Heart right ventricle (tissue), 16 donors: ENCODE data around the gene PIGN. TPM values are rescaled to one million over a fixed set of nuclear protein-coding genes. Genes with fewer than 3 reads are reported as not detected.

Experiments
- ATAC-seq, 8 donors: fragments of 200-7000 bp; cut with Tn5 transposase; one replicate each; pipeline ENCODE4 v1.9.1; 2020; ENCODE audit warnings: mild to moderate bottlenecking in 8 of 8, moderate library complexity in 8 of 8, moderate number of reproducible peaks in 1 of 8
- DNase-seq, 2 donors: peaks; one replicate each; pipeline ENCODE4 v3.0.0-alpha.2; 2020
- H3K27ac ChIP-seq, 10 donors: fragments of 200-600 bp; sonication (generic) in 2 of 10; one replicate each; pipeline versions ENCODE4 v1.5.0 to v1.8.0; 2020 to 2022; ENCODE audit warnings: mild to moderate bottlenecking in 3 of 10
- H3K27me3 ChIP-seq, 7 donors: fragments of 200-600 bp; one replicate each; pipeline ENCODE4 v1.8.0; 2021 to 2022; ENCODE audit warnings: mild to moderate bottlenecking in 2 of 7
- H3K36me3 ChIP-seq, 9 donors: fragments of 200-600 bp; sonication (generic) in 1 of 9; one replicate each; pipeline versions ENCODE4 v1.5.0 to v1.8.0; 2020 to 2022; ENCODE audit warnings: mild to moderate bottlenecking in 2 of 9
- H3K4me1 ChIP-seq, 9 donors: fragments of 200-600 bp; sonication (generic) in 1 of 9; one replicate each; pipeline versions ENCODE4 v1.5.0 to v1.8.0; 2020 to 2022; ENCODE audit warnings: mild to moderate bottlenecking in 4 of 9
- H3K4me3 ChIP-seq, 10 donors: fragments of 200-600 bp; sonication (generic) in 2 of 10; one replicate each; pipeline versions ENCODE4 v1.5.0 to v1.8.0; 2020 to 2022; ENCODE audit warnings: mild to moderate bottlenecking in 7 of 10, moderate library complexity in 2 of 10
- H3K9me3 ChIP-seq, 11 donors: fragments of 200-600 bp in 10 of 11; sonication (generic) in 2 of 11; one replicate each; pipeline versions ENCODE4 v1.5.0 to v1.8.0; 2013 to 2022; ENCODE audit warnings: mild to moderate bottlenecking in 2 of 11, control low read depth in 1 of 11, moderate library complexity in 1 of 11
- WGBS, 2 donors: extraction: QIAGEN DNeasy Blood & Tissue Kit; methylation state at CpG; one replicate each; pipeline ENCODE4 v1.1.7; 2013; ENCODE audit warnings: inconsistent platforms in 1 of 2; 5-methylcytosine and 5-hydroxymethylcytosine counted together
- intact Hi-C, 10 donors: fragments of 100-400 bp; cut with DNase I; formaldehyde crosslinking; loops; one replicate each; pipeline versions ENCODE4 v1.11.1 to v1.14.2; 2022
- polyA plus RNA-seq, 2 donors: library from polyadenylated mRNA; stranded (reverse); fragments of 200-250 nt; gene quantifications; one replicate each; pipeline ENCODE4 v1.2.3, GENCODE V29; 2013
- total RNA-seq, 10 donors: library from RNA; stranded (reverse); fragmentation: NEBNext Ultra II Directional in 3 of 10; extraction: Animal tissue kit (Norgen Biotek cat#: 25700) in 3 of 10; gene quantifications; one replicate each; pipeline versions ENCODE4 v1.2.1 to v1.2.4, GENCODE V29; 2021 to 2023
- TF ChIP-seq, protein P1 (sequence below), 9 donors: fragments of 200-600 bp; sonication (generic) in 2 of 9; IDR thresholded peaks; one replicate each; pipeline versions ENCODE4 v1.5.0 to v1.8.0; 2021 to 2022; ENCODE audit warnings: antibody characterized with exemption in 9 of 9, mild to moderate bottlenecking in 5 of 9, moderate library complexity in 1 of 9
- donor health status: Arrhythmogenic right ventricular cardiomyopathy.
- donor health status: ischemic (EF 13 %, LVEDD 7.1; RV severe dilation, severe dysfunction).
- donor health status: healthy with polysubstance abuse.
- donor health status: DM: no; HTN: yes; CAD: no.
- donor health status: DM: no; HTN: no; CAD: no.
- donor health status: ischemic (EF 25% LVEDD 6.9; RV normal size, moderate dysfunction).
- donor health status: ischemic (EF 25% LVEDD 5.7; RV mildly dilated, moderate dysfunction).
- donor health status: healthy.
- donor health status: DM: yes; HTN: yes; CAD: no.
- donor health status: Ischemic cardiomyopathy.
- donor health status: ischemic (EF 35%, LVEDD 5.7; RV mildly dilated, moderate dysfunction).
- donor health status: nonischemic (EF 11% LVEDD 7.7; RV severe dilation, severe dysfunction).
- donor health status: DM: yes; HTN: yes; CAD: no.
- donor health status: PGD.
- donor health status: ischemic (EF 29% LVEDD 5.4; RV normal size, mild dysfunction).
- donor health status: nonischemic (EF 23%, LVEDD 6.1; RV moderate dilation, normal function).

The PIGN gene
- total and polyA plus RNA-seq, 12 donors: 4.4 to 31.6 (median 19.7) TPM

DNA sequence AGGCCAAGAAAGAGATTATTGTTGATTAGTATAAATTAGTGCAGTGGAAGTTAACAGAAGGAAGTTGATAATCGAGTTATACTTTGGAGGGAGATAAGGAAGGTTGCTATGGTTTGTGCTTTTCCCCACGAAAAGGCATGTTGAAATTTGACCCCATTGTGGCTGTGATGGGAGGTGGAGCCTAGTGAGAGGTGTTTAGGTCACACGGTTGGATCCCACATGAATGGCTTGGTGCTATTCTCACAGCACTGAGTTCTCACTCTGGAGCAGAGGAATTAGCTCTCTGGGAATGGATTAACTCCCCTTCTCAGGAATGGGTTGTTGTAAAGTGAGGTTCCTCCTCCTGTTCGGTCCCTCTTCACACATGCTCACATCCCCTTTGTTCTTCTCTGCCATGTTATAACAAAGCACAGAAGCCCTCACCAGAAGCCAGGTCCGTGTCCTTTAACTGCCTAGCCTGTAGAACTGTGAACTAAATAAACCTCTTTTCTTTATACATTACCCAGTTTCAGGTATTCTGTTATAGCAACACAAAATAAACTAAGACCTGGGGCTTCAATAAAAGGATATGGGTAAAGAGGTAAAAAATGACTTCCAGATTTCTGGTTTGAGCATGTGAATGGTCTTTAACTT lies 21.9 kb downstream of the PIGN start:
- Histone ChIP-seq H3K27ac (no peak overlapping the region), H3K4me3 (no peak overlapping the region), H3K4me1 (no peaks in the 10 kb centered on the region), H3K36me3 (peaks cover 0 to 15% (median 0%) of the 10 kb centered on the region in 9 donors), H3K27me3 (no peaks in the 10 kb centered on the region), H3K9me3 (no peaks in the 10 kb centered on the region)
- DNase-seq (no peak), ATAC-seq (no peak)
- intact Hi-C loops: no loop called here
- TF ChIP-seq, protein P1, sequence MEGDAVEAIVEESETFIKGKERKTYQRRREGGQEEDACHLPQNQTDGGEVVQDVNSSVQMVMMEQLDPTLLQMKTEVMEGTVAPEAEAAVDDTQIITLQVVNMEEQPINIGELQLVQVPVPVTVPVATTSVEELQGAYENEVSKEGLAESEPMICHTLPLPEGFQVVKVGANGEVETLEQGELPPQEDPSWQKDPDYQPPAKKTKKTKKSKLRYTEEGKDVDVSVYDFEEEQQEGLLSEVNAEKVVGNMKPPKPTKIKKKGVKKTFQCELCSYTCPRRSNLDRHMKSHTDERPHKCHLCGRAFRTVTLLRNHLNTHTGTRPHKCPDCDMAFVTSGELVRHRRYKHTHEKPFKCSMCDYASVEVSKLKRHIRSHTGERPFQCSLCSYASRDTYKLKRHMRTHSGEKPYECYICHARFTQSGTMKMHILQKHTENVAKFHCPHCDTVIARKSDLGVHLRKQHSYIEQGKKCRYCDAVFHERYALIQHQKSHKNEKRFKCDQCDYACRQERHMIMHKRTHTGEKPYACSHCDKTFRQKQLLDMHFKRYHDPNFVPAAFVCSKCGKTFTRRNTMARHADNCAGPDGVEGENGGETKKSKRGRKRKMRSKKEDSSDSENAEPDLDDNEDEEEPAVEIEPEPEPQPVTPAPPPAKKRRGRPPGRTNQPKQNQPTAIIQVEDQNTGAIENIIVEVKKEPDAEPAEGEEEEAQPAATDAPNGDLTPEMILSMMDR (IDR thresholded peaks at IDR 0.05): no peak
- WGBS, 2 donors: 70 to 80% methylated on average over 5 of the region's 5 CpGs

DNA sequence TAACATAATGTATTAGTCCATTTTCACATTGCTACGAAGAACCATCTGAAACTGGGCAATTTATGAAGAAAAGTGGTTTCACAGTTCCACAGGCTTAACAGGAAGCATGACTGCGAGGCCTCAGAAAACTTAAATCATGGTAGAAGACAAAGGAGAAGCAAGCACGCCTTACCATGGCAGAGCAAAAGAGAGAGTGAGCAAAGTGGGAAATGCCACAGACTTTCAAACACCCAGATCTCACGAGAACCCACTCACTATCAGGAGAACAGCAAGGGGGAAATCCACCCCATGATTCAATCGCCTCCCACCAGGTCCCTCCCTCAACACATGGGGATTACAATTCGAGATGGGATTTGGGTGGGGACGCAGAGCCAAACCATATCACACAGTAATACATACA lies 22.5 kb downstream of the PIGN start:
- WGBS, 2 donors: 91 to 93% methylated on average over 7 of the region's 7 CpGs
- no peaks in the 10 kb centered on the region for H3K4me1 ChIP-seq
- intact Hi-C loops: no loop called here
- H3K9me3 ChIP-seq: no peaks in the 10 kb centered on the region
- DNase-seq: no peak
- no peak for ATAC-seq
- no peaks in the 10 kb centered on the region for H3K27me3 ChIP-seq
- H3K4me3 ChIP-seq: no peak overlapping the region
- H3K27ac ChIP-seq: no peak overlapping the region
- H3K36me3 ChIP-seq: peaks cover 0 to 22% (median 2%) of the 10 kb centered on the region in 9 donors
- TF ChIP-seq, protein P1 (IDR thresholded peaks at IDR 0.05): no peak

DNA sequence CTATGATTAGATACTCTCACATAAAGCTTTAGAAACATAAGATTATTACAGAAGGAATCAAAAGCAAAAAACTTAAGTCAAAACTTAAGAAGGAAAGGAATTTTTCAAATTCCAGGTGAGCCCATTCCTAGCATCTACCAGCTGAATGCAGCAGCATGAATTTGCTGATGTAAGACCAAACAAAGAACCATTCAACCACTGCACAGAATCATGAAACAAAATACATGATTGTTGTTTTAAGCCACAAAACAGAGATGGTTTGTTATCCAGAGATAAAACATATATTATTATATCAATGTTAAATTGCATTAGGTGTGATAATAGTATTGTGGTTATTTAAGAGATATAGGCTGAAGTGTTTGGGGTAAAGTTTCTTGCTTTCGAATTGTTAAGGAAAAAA lies 29.0 kb downstream of the PIGN start:
- DNase-seq (no peak), ATAC-seq (no peak)
- 92 to 98% methylated on average over 1 of the region's 1 CpG for WGBS, 2 donors
- intact Hi-C loops: no loop called here
- H3K9me3 ChIP-seq: no peaks in the 10 kb centered on the region
- no peak overlapping the region for H3K4me3 ChIP-seq
- no peak overlapping the region for H3K27ac ChIP-seq
- peaks cover 0 to 81% (median 4%) of the 10 kb centered on the region in 9 donors for H3K36me3 ChIP-seq
- TF ChIP-seq, protein P1 (IDR thresholded peaks at IDR 0.05): no peak
- H3K27me3 ChIP-seq: no peaks in the 10 kb centered on the region
- no peaks in the 10 kb centered on the region for H3K4me1 ChIP-seq

DNA sequence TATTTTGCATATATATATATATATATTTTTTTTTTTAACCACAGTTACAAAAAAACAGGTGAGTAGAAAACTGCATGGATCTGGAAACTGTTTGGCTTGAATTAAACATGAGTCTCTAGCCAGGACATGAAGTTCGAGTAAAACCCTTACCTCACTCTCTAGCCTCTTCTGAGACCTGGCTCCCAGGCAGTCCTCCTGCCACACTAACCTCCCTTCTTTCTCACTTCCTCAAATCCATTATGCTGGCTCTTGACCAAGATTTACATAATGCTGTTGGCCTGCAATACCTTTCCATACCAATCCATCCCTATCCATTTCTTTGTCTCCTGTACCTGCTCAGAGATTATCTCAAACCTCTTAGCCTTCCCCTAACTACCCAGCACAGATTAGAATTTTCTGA lies 34.0 kb downstream of the PIGN start:
- Histone ChIP-seq H3K4me1 (no peaks in the 10 kb centered on the region), H3K27ac (no peak overlapping the region), H3K9me3 (no peaks in the 10 kb centered on the region), H3K36me3 (peaks cover 0 to 59% (median 0%) of the 10 kb centered on the region in 9 donors), H3K27me3 (no peaks in the 10 kb centered on the region), H3K4me3 (no peak overlapping the region)
- no peak for ATAC-seq
- TF ChIP-seq, protein P1 (IDR thresholded peaks at IDR 0.05): no peak
- intact Hi-C loops: no loop called here
- 86 to 88% methylated on average over 1 of the region's 1 CpG for WGBS, 2 donors
- no peak for DNase-seq
